Iris pigment epithelial cell (primary cell): ENCODE data around the gene NDUFA8.
"Not testable (repeated sequence)": the region's sequence is repeated elsewhere in the genome, so short reads cannot be mapped to it uniquely, and the experiment has no call there.

Experiments used
- DNase-seq: peaks from one replicate; pipeline ENCODE4 v3.0.0-alpha.2; 2011; ENCODE audit warnings: low read depth

The NDUFA8 gene

GRCh38 chr9:122120316-122121071 is 39.1 kb downstream of the NDUFA8 start:
- DNase-seq: no peak

GRCh38 chr9:122119721-122120120 is 39.9 kb downstream of the NDUFA8 start:
- no peak for DNase-seq

DNA sequence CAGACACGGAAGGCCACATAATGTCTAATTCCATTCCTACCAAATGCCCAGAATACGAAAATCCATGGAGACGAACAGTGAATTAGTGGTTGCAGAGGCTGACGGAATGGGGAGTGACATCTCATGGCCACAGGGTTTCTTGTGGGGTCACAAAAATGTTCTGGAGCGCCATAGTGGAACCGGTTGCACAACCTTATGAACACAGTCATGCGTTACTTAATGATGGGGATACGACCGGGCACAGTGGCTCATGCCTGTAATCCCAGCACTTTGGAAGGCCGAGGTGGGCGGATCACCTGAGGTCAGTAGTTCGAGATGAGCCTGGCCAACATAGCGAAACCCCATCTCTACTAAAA is 40.4 kb downstream of the NDUFA8 start:
- no peak for DNase-seq

DNA sequence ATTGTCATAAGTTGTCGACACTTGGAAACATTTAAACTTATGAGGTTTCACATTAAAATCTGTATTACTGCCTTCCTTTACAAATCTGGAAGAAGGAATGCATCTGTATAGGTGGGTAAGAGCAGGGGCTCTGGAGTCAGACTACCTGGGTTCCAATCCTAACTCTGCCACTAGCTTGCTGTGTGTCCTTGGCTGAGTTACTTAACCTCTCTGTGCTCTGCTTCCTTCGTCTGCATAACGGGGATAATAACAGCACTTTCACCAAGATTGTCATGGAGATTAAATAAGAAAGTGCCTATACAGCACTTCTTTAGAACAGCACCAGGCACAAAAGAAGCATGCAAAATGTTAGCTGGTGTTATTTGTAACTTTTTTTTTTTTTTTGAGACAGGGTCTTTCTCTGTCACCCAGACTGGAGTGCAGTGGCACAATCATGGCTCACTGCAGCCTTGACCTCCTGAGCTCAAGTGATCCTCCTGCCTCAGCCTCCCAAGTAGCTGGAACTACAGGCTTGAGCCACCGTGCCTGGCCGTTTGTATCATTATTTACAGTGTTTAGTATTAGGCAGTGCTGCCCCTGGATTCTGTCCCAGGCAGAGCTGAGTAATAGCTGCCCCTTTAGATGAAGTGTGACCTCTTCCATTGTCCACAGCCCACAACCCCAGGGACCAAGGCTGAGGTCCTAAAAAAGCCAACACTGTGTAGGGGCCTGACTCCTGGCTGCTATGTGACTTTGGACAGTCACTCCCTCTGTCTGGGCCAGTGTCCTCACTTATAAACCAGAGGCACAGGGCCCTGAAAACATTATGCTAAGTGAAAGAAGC is 41.0 kb downstream of the NDUFA8 start:
- no peak for DNase-seq

DNA sequence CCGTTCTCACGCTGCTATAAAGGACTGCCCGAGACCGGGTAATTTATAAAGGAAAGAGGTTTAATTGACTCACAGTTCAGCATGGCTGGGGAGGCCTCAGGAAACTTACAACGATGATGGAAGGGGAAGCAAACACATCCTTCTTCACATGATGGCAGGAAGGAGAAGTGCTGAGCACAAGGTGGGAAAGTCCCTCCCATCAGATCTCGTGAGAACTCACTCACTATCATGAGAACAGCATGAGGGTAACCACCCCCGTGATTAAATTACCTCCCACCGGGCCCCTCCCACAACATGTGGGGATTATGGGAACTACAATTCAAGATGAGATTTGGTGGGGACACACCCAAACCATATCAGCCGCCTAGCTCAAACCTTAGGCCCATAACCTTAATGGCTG is 42.3 kb downstream of the NDUFA8 start:
- not testable (repeated sequence) for DNase-seq

DNA sequence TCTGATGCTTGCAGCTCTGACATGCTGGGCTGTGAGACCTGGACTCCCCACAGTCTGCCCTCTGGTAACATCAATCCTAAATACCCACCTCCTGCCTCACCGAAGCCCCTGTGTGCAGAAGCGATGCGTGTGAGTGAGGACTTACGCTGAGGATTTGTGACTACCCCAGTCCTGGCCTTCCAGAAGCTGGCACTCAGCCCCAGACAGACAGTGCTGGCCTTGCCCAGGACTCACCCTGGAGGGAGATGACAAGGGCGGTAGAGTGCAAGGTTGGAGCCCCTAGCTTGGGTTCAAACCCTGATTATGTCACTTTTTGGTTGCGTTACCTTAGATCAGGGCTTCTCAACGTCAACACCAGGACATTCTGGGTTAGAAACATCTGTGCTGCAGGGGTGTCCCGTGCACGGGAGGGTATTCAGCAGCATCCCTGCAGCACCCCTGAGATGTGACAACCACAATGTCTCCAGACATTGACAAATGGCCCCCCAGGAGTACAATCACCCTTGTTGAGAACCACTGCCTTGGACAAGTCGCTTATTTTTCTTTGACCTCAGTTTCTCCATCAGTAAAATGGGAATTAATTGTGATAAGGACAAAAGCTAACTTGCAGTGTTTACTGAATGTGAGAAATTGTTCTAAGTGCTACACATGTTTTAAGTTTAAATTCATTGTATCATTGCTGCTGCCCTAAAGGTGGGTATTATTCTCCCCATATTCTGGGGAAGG is 43.0 kb downstream of the NDUFA8 start:
- DNase-seq: no peak

GRCh38 chr9:122116040-122116439 is 43.5 kb downstream of the NDUFA8 start:
- DNase-seq: no peak

DNA sequence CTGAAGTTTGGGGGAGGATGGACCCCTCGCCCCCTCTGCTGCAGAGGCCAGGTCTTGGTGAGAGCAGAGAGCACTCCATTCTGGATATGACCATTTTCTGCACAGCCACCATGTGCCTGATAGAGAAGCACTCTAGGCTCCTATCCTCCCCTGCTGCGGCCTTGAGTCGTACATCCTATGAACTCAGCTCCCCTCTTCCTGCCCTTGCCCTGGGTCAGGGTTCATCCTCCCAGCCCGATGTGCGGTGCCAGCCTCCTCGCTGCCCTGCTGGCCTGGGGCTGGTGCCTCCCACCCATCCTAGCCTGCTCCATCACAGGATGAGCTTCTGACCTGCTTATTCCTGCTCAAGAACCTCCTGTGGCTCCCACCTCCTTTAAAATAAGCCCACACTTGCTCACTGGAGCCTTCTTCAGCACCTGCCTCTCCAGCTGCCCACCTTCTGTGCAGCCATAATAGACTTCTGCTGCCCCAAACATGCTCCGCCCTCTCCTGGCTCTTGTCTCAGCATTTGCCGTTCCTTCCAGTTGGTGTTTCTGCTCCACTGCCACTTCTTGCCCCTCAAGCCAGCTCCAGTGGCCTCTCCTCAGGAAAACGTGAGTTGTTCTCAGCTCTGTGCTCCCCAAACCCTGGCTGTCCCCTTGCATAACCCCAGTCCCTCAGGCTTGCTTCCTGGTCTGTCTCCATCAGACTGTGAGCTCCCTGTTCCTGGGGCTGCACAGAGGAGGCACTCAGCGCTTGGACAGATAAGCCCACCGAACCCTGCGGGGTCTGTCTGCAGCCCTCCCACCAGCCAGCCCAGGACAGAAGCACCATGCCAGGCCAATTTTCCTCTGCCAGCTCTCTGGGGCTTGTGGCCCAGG is 44.2 kb downstream of the NDUFA8 start:
- DNase-seq: no peak

- no peak for DNase-seq
Measured at GRCh38 chr9:122113574-122113973, 46.0 kb downstream of the NDUFA8 start.

- DNase-seq: no peak
Measured at GRCh38 chr9:122112238-122112637, 47.3 kb downstream of the NDUFA8 start.

- DNase-seq: no peak
Measured at GRCh38 chr9:122111413-122112085, 48.0 kb downstream of the NDUFA8 start.

- no peak for DNase-seq
Measured at GRCh38 chr9:122110100-122110833, 49.3 kb downstream of the NDUFA8 start.

DNA sequence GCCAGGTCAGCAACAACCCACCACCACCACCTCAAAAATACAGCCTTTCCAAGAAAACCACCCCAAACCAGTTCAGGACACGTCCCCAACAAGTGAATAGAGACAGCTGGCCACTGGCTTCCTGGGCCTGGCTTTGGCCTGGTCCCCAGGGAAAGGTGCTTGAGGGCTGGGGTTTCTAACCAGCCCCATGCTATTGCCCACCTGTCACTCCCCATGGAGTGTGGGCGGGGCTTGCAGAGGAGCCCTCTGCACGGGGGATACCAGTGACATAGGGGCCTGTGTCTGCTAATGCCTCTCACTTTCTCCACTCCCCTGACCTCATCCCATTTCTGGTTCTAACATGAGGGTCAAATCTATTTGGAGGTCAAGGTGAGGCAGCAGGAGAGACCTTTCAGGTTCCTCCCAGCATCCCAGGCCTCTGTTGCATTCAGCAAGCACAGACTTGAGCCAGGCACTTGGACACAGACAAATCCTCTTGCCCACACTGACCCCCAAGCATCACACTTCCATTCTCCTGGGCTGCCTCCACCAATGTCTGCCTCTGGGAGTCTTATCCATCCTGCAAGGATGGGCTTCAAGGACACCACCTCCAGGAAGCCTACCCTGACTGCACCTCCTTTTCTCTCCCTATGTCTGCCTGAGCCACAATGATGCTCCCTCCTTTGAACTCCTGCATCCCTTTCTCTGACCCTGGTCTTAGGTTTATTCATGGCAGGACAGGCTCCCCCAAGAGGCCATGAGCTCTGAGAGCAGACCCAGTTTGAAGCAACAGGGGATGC is 50.4 kb downstream of the NDUFA8 start:
- no peak for DNase-seq

DNA sequence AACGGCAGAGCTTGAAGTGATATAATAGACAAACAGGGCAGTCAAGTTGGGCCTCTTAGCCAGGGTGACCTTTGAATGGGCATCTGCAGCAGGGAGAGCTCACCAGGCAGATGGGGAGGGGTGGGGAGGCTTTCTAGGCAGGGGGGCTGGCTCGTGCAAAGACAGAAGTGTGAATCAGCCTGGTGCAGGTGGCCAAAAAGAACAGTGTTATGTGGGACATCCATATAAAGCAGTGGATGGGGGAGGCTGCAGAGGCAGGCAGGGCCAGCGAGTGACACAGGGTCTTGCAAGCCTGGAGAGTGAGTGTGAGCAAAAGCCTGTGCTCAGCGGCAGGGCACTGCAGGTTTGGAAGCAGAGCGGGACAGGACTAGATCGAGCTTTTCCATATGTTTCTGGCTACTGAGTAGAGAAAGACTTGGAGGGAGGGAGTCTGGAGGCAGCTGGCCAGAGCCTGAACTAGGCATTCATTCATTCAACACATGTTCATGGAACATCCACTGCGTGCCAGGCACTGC is 52.2 kb downstream of the NDUFA8 start:
- DNase-seq: no peak

DNA sequence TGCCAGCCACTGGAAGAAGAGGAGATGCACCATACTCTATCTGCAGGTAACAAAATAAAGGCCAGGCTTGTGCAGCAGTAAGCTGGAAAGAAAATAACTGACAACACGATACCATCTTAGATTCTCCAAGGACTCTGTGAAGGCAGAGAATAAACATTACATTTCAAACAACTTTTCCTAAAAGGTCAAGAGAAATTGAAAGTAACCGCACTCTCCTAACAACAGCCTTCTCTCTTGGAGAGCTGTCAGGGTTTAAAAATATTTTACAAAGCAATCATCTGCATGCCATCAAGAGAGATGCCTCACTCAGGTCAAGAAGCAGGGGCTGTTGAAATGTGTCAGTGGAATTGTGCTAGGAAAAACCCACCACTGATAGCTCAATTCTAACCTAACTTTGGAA is 53.0 kb downstream of the NDUFA8 start:
- no peak for DNase-seq

GRCh38 chr9:122103985-122104384 is 55.6 kb downstream of the NDUFA8 start:
- DNase-seq: no peak

GRCh38 chr9:122102156-122102555 is 57.4 kb downstream of the NDUFA8 start:
- no peak for DNase-seq

DNA sequence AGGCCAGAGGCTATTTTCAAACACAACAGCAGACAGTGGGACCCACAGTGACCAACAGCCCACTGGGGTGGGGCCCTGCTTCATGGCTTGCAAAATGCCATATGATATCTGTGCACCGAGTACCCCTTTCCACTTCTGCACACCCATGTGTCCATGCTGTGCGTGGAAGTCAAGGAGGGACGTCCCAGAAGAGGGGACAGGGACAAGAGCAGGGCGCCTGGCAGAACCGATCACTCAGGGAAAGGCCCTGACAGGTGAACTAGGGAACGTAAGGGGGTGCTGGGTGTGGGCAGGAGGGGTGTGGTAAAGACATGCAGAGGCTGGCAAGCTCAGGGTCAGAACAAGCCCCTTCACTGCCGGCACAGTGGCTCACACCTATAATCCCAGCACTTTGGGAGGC is 58.8 kb downstream of the NDUFA8 start:
- DNase-seq: no peak

- peak; percentile 70 for DNase-seq
Measured at GRCh38 chr9:122099271-122099869, 60.2 kb downstream of the NDUFA8 start.
